GM11168 (cell line): Measurements from ENCODE around the gene LCP2.
"Not testable (repeated sequence)": the region's sequence is repeated elsewhere in the genome, so short reads cannot be mapped to it uniquely, and the experiment has no call there.

Experiments used
- in situ Hi-C: fragments of 300-500 bp; cut with MboI; formaldehyde crosslinking; loops from one replicate; pipeline ENCODE4 v1.12.0; 2022; ENCODE audit warnings: low sequenced_read_pairs; ENCODE audit not compliant: unreplicated experiment

Gene LCP2

GRCh38 chr5:170256571-170256970 lies 41.0 kb downstream of the LCP2 start:
- in situ Hi-C loops = loop anchor here (25.0 kb wide), 1 partner anchor 356 kb away; no protein-coding TSS in a partner anchor

- in situ Hi-C loops = loop anchor here (25.0 kb wide), 1 partner anchor 358 kb away; no protein-coding TSS in a partner anchor
Observed at GRCh38 chr5:170254056-170254455, 43.5 kb downstream of the LCP2 start.

- in situ Hi-C loops = loop anchor here (25.0 kb wide), 1 partner anchor 359 kb away; no protein-coding TSS in a partner anchor
Observed at GRCh38 chr5:170252720-170253350, 44.7 kb downstream of the LCP2 start.

GRCh38 chr5:170252109-170252508 lies 45.5 kb downstream of the LCP2 start:
- in situ Hi-C loops = loop anchor here (25.0 kb wide), 1 partner anchor 360 kb away; no protein-coding TSS in a partner anchor

- in situ Hi-C loops = loop anchor here (25.0 kb wide), 1 partner anchor 361 kb away; no protein-coding TSS in a partner anchor
Observed at GRCh38 chr5:170251462-170251861, 46.1 kb downstream of the LCP2 start.

- in situ Hi-C loops = loop anchor here (25.0 kb wide), 1 partner anchor 361 kb away; no protein-coding TSS in a partner anchor
Observed at GRCh38 chr5:170250810-170251317, 46.7 kb downstream of the LCP2 start.

GRCh38 chr5:170249355-170249754 lies 48.2 kb downstream of the LCP2 start:
- in situ Hi-C loops = no loop called here

GRCh38 chr5:170248931-170249227 lies 48.7 kb downstream of the LCP2 start:
- in situ Hi-C loops = not testable (repeated sequence)

GRCh38 chr5:170248172-170248930 lies 49.2 kb downstream of the LCP2 start:
- in situ Hi-C loops = no loop called here

GRCh38 chr5:170247363-170247762 lies 50.2 kb downstream of the LCP2 start:
- in situ Hi-C loops = no loop called here

GRCh38 chr5:170246126-170246870 lies 51.3 kb downstream of the LCP2 start:
- in situ Hi-C loops = no loop called here

- in situ Hi-C loops = not testable (repeated sequence)
Observed at GRCh38 chr5:170245436-170245835, 52.1 kb downstream of the LCP2 start.

GRCh38 chr5:170238456-170239196 lies 59.0 kb downstream of the LCP2 start:
- in situ Hi-C loops = no loop called here

- in situ Hi-C loops = no loop called here
Observed at GRCh38 chr5:170235876-170236864, 61.4 kb downstream of the LCP2 start.

GRCh38 chr5:170233358-170233892 lies 64.2 kb downstream of the LCP2 start:
- in situ Hi-C loops = no loop called here

- in situ Hi-C loops = no loop called here
Observed at GRCh38 chr5:170232786-170233185, 64.8 kb downstream of the LCP2 start, which contains the start of gene C5orf58. Gene C5orf58 (plus strand): TSS chr5:170232985. CDS start chr5:170234977, 1,992 bp downstream.

GRCh38 chr5:170228762-170229435 lies 68.7 kb downstream of the LCP2 start:
- in situ Hi-C loops = loop anchor here (10.0 kb wide), 1 partner anchor 196 kb away; no protein-coding TSS in a partner anchor

- in situ Hi-C loops = loop anchor here (10.0 kb wide), 1 partner anchor 198 kb away; no protein-coding TSS in a partner anchor
Observed at GRCh38 chr5:170226661-170227060, 70.9 kb downstream of the LCP2 start.
